GM23338 (cell line): Measurements from ENCODE around the gene CHRNA3. TPM values are rescaled to one million over a fixed set of nuclear protein-coding genes. Genes with fewer than 3 reads are reported as not detected.

Experiments
- ATAC-seq: fragments of 200-7000 bp; cut with Tn5 transposase; 3 replicates; pipeline ENCODE4 v1.9.1; 2020
- DNase-seq: peaks from one replicate; pipeline ENCODE4 v3.0.0-alpha.2; 2015; ENCODE audit warnings: low spot score
- H2AFZ ChIP-seq: fragments of 200-600 bp; sonication (generic); 2 replicates; pipeline ENCODE4 v1.8.0; 2016; ENCODE audit warnings: antibody characterized with exemption, mild to moderate bottlenecking, moderate library complexity
- H3F3A ChIP-seq: fragments of 200-600 bp; sonication (generic); replicated peaks from 2 replicates; pipeline ENCODE4 v1.8.0; 2017; ENCODE audit warnings: antibody characterized with exemption, mixed run types, low read depth
- H3K27ac ChIP-seq: fragments of 200-600 bp; sonication (generic); 2 replicates; pipeline ENCODE4 v1.6.1; 2016; ENCODE audit warnings: low read depth
- H3K27me3 ChIP-seq: fragments of 200-600 bp; sonication (generic); 2 replicates; pipeline ENCODE4 v1.8.0; 2016; ENCODE audit warnings: mild to moderate bottlenecking, mixed run types, moderate library complexity; ENCODE audit not compliant: insufficient read depth
- H3K36me3 ChIP-seq: fragments of 200-600 bp; sonication (generic); 2 replicates; pipeline ENCODE4 v1.8.0; 2016; ENCODE audit warnings: mild to moderate bottlenecking; ENCODE audit not compliant: insufficient read depth
- H3K4me1 ChIP-seq: fragments of 200-600 bp; sonication (generic); 2 replicates; pipeline ENCODE4 v1.8.0; 2016; ENCODE audit warnings: mild to moderate bottlenecking, moderate library complexity; ENCODE audit not compliant: insufficient read depth
- H3K4me2 ChIP-seq: fragments of 200-600 bp; sonication (generic); 2 replicates; pipeline ENCODE4 v1.7.1; 2017; ENCODE audit warnings: mixed run types
- H3K4me3 ChIP-seq: fragments of 200-600 bp; sonication (generic); 2 replicates; pipeline ENCODE4 v1.6.1; 2016; ENCODE audit warnings: mixed run types
- H3K79me2 ChIP-seq: fragments of 200-600 bp; sonication (generic); replicated peaks from 2 replicates; pipeline ENCODE4 v1.8.0; 2017; ENCODE audit warnings: mild to moderate bottlenecking; ENCODE audit not compliant: insufficient read depth
- H3K9me2 ChIP-seq: fragments of 200-600 bp; sonication (generic); 2 replicates; pipeline ENCODE4 v1.8.0; 2017; ENCODE audit not compliant: insufficient read depth
- H4K20me1 ChIP-seq: fragments of 200-600 bp; sonication (generic); replicated peaks from 2 replicates; pipeline ENCODE4 v1.8.0; 2017; ENCODE audit warnings: mild to moderate bottlenecking; ENCODE audit not compliant: insufficient read depth
- H3K27ac Mint-ChIP-seq: 2 replicates; pipeline ENCODE4 v1.8.0; 2020; ENCODE audit warnings: inconsistent platforms, mild to moderate bottlenecking, moderate library complexity, mixed read lengths
- H3K27me3 Mint-ChIP-seq: 3 replicates; pipeline ENCODE4 v1.8.0; 2022; ENCODE audit warnings: low read depth, mild to moderate bottlenecking, moderate library complexity, mixed read lengths, inconsistent platforms; ENCODE audit not compliant: insufficient read depth, poor library complexity
- H3K36me3 Mint-ChIP-seq: 3 replicates; pipeline ENCODE4 v1.8.0; 2021; ENCODE audit warnings: low read depth, mild to moderate bottlenecking, inconsistent platforms, moderate library complexity, mixed read lengths
- H3K4me1 Mint-ChIP-seq: 3 replicates; pipeline ENCODE4 v1.8.0; 2020; ENCODE audit warnings: mild to moderate bottlenecking, inconsistent platforms, mixed read lengths
- H3K4me3 Mint-ChIP-seq: 3 replicates; pipeline ENCODE4 v1.8.0; 2021; ENCODE audit warnings: moderate library complexity, mild to moderate bottlenecking, inconsistent platforms, mixed read lengths
- H3K9me3 Mint-ChIP-seq: 3 replicates; pipeline ENCODE4 v1.8.0; 2020; ENCODE audit warnings: moderate library complexity, mild to moderate bottlenecking, inconsistent platforms, mixed read lengths
- CREB1 ChIP-seq: fragments of 250-450 bp; sonication (Bioruptor Pico); IDR thresholded peaks from 2 replicates; pipeline ENCODE4 v1.5.0; 2020; ENCODE audit warnings: low read depth, mild to moderate bottlenecking, moderate library complexity
- CTCF ChIP-seq, 2 experiments: fragments of 200-600 bp in 1 of 2; sonication (generic) in 1 of 2; conservative IDR thresholded peaks; 2 replicates each; pipeline versions ENCODE4 v1.5.1 to v1.6.1; 2016 to 2017; ENCODE audit warnings: antibody characterized with exemption in 2 of 2, low read depth in 2 of 2, mild to moderate bottlenecking in 2 of 2, moderate library complexity in 1 of 2
- EZH2 ChIP-seq: fragments of 200-600 bp; sonication (generic); IDR thresholded peaks from one replicate; pipeline ENCODE4 v1.8.0; 2017; ENCODE audit warnings: antibody characterized with exemption, mild to moderate bottlenecking, low read depth; ENCODE audit not compliant: unreplicated experiment
- EZH2phosphoT487 ChIP-seq: fragments of 200-600 bp; sonication (generic); IDR thresholded peaks from one replicate; pipeline ENCODE4 v1.8.1; 2018; ENCODE audit warnings: antibody characterized with exemption; ENCODE audit not compliant: unreplicated experiment
- JUNB ChIP-seq: IDR thresholded peaks from one replicate; pipeline ENCODE4 v1.6.1; 2016; ENCODE audit warnings: antibody characterized with exemption; ENCODE audit not compliant: unreplicated experiment
- NANOG ChIP-seq: IDR thresholded peaks from 2 replicates; pipeline ENCODE4 v1.6.1; 2016; ENCODE audit warnings: antibody characterized with exemption, borderline replicate concordance
- POLR2AphosphoS5 ChIP-seq: IDR thresholded peaks from 2 replicates; pipeline ENCODE4 v1.6.1; 2016; ENCODE audit warnings: antibody characterized with exemption, low read depth
- STAT1 ChIP-seq: IDR thresholded peaks from one replicate; pipeline ENCODE4 v1.6.1; 2016; ENCODE audit warnings: antibody characterized with exemption; ENCODE audit not compliant: unreplicated experiment
- ZNF114 ChIP-seq: fragments of 250-450 bp; sonication (Bioruptor Pico); IDR thresholded peaks from 2 replicates; pipeline ENCODE4 v1.5.0; 2020; ENCODE audit warnings: mild to moderate bottlenecking, moderate library complexity
- ZNF331 ChIP-seq: fragments of 250-450 bp; sonication (Bioruptor Pico); IDR thresholded peaks from 2 replicates; pipeline ENCODE4 v1.5.0; 2020; ENCODE audit warnings: low read depth, mild to moderate bottlenecking, moderate library complexity
- polyA plus RNA-seq: library from polyadenylated mRNA; unstranded; fragments of >200 nt; fragmentation: Nextera tagmentation; extraction: Ambion mirVana; gene quantifications from 2 replicates; pipeline ENCODE4 v1.2.1, GENCODE V29; 2016
- total RNA-seq: library from RNA; depleted of rRNA; stranded (reverse); fragments of >200 nt; shearing (Covaris generic); gene quantifications from 2 replicates; pipeline ENCODE4 v1.2.3, GENCODE V29; 2014
- TF ChIP-seq, protein P1 (sequence below): IDR thresholded peaks from one replicate; pipeline ENCODE4 v1.6.1; 2018; ENCODE audit warnings: antibody characterized with exemption; ENCODE audit not compliant: unreplicated experiment
- TF ChIP-seq, protein P2 (sequence below): IDR thresholded peaks from 2 replicates; pipeline ENCODE4 v1.6.1; 2016; ENCODE audit warnings: antibody characterized with exemption
- TF ChIP-seq, protein P3 (sequence below): fragments of 250-450 bp; sonication (Bioruptor Pico); IDR thresholded peaks from 2 replicates; pipeline ENCODE4 v1.5.0; 2020; ENCODE audit warnings: mild to moderate bottlenecking, moderate library complexity

CHRNA3 gene
- total and polyA plus RNA-seq, 2 experiments from 2014 or later, result 2.9 to 3.5 TPM

DNA sequence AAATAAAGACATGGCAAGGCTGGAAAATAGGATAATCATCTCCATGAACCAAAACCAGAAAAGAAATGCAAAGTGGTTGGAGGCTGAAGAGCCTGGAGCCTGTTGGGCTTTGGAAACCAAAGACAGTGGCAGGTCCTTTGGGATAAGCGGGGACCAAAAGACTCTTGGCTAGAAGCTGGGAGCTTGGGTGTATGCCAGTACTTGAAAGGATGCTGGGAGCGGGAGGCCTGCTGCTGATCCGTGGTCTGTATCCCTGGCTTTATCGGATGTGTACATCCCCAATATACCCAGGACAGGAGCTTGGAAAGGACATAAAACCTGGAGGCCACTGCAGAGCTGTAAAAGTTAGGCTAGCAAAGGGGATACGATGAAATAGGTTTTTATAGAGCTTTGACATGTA is 21.5 kb upstream of the CHRNA3 start:
- ATAC-seq, result no peak
- Histone ChIP-seq H3K4me3 (peak overlapping the region; percentile 88), H2AFZ (no peak overlapping the region), H4K20me1 (no peaks in the 10 kb centered on the region), H3K36me3 (no peaks in the 10 kb centered on the region), H3K79me2 (no peaks in the 10 kb centered on the region), H3K27ac (no peak overlapping the region), H3K9me2 (no peaks in the 10 kb centered on the region), H3K4me1 (peaks cover 12% of the 10 kb centered on the region), H3F3A (peaks cover 7% of the 10 kb centered on the region; the same call in 1 of the 2 replicates), H3K4me2 (peak overlapping the region; percentile 91), H3K27me3 (peaks cover 9% of the 10 kb centered on the region)
- no peaks in the 10 kb centered on the region; the same call in 2 of the 3 replicates for H3K36me3 Mint-ChIP-seq
- peak overlapping the region; percentile 83; the same call in 2 of the 3 replicates for H3K4me3 Mint-ChIP-seq
- H3K9me3 Mint-ChIP-seq, result no peaks in the 10 kb centered on the region; the same call in 2 of the 3 replicates
- peaks cover 13% of the 10 kb centered on the region for H3K4me1 Mint-ChIP-seq
- no peak for TF ChIP-seq EZH2phosphoT487
- no peak for TF ChIP-seq STAT1
- TF ChIP-seq, protein P1, sequence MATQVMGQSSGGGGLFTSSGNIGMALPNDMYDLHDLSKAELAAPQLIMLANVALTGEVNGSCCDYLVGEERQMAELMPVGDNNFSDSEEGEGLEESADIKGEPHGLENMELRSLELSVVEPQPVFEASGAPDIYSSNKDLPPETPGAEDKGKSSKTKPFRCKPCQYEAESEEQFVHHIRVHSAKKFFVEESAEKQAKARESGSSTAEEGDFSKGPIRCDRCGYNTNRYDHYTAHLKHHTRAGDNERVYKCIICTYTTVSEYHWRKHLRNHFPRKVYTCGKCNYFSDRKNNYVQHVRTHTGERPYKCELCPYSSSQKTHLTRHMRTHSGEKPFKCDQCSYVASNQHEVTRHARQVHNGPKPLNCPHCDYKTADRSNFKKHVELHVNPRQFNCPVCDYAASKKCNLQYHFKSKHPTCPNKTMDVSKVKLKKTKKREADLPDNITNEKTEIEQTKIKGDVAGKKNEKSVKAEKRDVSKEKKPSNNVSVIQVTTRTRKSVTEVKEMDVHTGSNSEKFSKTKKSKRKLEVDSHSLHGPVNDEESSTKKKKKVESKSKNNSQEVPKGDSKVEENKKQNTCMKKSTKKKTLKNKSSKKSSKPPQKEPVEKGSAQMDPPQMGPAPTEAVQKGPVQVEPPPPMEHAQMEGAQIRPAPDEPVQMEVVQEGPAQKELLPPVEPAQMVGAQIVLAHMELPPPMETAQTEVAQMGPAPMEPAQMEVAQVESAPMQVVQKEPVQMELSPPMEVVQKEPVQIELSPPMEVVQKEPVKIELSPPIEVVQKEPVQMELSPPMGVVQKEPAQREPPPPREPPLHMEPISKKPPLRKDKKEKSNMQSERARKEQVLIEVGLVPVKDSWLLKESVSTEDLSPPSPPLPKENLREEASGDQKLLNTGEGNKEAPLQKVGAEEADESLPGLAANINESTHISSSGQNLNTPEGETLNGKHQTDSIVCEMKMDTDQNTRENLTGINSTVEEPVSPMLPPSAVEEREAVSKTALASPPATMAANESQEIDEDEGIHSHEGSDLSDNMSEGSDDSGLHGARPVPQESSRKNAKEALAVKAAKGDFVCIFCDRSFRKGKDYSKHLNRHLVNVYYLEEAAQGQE, result no peak
- no peak for TF ChIP-seq CREB1 (CRISPR knock-in tag)
- TF ChIP-seq EZH2, result no peak
- TF ChIP-seq CTCF (conservative IDR thresholded peaks at IDR 0.05; ENCODE audit: low read depth in 2 of 2), result no peak
- TF ChIP-seq, protein P2, sequence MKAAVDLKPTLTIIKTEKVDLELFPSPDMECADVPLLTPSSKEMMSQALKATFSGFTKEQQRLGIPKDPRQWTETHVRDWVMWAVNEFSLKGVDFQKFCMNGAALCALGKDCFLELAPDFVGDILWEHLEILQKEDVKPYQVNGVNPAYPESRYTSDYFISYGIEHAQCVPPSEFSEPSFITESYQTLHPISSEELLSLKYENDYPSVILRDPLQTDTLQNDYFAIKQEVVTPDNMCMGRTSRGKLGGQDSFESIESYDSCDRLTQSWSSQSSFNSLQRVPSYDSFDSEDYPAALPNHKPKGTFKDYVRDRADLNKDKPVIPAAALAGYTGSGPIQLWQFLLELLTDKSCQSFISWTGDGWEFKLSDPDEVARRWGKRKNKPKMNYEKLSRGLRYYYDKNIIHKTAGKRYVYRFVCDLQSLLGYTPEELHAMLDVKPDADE, result no peak
- no peak for TF ChIP-seq JUNB
- TF ChIP-seq, protein P3, sequence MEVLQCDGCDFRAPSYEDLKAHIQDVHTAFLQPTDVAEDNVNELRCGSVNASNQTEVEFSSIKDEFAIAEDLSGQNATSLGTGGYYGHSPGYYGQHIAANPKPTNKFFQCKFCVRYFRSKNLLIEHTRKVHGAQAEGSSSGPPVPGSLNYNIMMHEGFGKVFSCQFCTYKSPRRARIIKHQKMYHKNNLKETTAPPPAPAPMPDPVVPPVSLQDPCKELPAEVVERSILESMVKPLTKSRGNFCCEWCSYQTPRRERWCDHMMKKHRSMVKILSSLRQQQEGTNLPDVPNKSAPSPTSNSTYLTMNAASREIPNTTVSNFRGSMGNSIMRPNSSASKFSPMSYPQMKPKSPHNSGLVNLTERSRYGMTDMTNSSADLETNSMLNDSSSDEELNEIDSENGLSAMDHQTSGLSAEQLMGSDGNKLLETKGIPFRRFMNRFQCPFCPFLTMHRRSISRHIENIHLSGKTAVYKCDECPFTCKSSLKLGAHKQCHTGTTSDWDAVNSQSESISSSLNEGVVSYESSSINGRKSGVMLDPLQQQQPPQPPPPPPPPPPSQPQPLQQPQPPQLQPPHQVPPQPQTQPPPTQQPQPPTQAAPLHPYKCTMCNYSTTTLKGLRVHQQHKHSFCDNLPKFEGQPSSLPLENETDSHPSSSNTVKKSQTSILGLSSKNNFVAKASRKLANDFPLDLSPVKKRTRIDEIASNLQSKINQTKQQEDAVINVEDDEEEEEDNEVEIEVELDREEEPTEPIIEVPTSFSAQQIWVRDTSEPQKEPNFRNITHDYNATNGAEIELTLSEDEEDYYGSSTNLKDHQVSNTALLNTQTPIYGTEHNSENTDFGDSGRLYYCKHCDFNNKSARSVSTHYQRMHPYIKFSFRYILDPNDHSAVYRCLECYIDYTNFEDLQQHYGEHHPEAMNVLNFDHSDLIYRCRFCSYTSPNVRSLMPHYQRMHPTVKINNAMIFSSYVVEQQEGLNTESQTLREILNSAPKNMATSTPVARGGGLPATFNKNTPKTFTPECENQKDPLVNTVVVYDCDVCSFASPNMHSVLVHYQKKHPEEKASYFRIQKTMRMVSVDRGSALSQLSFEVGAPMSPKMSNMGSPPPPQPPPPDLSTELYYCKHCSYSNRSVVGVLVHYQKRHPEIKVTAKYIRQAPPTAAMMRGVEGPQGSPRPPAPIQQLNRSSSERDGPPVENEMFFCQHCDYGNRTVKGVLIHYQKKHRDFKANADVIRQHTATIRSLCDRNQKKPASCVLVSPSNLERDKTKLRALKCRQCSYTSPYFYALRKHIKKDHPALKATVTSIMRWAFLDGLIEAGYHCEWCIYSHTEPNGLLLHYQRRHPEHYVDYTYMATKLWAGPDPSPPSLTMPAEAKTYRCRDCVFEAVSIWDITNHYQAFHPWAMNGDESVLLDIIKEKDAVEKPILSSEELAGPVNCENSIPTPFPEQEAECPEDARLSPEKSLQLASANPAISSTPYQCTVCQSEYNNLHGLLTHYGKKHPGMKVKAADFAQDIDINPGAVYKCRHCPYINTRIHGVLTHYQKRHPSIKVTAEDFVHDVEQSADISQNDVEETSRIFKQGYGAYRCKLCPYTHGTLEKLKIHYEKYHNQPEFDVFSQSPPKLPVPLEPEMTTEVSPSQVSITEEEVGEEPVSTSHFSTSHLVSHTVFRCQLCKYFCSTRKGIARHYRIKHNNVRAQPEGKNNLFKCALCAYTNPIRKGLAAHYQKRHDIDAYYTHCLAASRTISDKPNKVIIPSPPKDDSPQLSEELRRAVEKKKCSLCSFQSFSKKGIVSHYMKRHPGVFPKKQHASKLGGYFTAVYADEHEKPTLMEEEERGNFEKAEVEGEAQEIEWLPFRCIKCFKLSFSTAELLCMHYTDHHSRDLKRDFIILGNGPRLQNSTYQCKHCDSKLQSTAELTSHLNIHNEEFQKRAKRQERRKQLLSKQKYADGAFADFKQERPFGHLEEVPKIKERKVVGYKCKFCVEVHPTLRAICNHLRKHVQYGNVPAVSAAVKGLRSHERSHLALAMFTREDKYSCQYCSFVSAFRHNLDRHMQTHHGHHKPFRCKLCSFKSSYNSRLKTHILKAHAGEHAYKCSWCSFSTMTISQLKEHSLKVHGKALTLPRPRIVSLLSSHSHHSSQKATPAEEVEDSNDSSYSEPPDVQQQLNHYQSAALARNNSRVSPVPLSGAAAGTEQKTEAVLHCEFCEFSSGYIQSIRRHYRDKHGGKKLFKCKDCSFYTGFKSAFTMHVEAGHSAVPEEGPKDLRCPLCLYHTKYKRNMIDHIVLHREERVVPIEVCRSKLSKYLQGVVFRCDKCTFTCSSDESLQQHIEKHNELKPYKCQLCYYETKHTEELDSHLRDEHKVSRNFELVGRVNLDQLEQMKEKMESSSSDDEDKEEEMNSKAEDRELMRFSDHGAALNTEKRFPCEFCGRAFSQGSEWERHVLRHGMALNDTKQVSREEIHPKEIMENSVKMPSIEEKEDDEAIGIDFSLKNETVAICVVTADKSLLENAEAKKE (CRISPR knock-in tag), result no peak
- TF ChIP-seq ZNF331 (CRISPR knock-in tag), result no peak
- TF ChIP-seq ZNF114, result no peak
- no peak for TF ChIP-seq POLR2AphosphoS5
- TF ChIP-seq NANOG, result no peak
- peaks cover 12% of the 10 kb centered on the region for H3K27me3 Mint-ChIP-seq
- H3K27ac Mint-ChIP-seq, result no peak overlapping the region
- no peak for DNase-seq
